Measurements from ENCODE around the gene MIAT. TPM values are rescaled to one million over a fixed set of nuclear protein-coding genes. Genes with fewer than 3 reads are reported as not detected.
"Not testable (repeated sequence)": the region's sequence is repeated elsewhere in the genome, so short reads cannot be mapped to it uniquely, and the experiment has no call there.

Gene MIAT
- total RNA-seq, 8 experiments from 2014 or later: 2.3 to 200 (median 90.9) TPM

- in situ Hi-C loops (cut with MboI; ENCODE audit: low pct_unique_long_range_greater_than_20kb in 2 of 9, low sequenced_read_pairs in 9 of 9, unreplicated experiment in 9 of 9): no loop called here
- ATAC-seq (replicated peaks in 6 of 8): no peak
- Histone ChIP-seq H3K4me3 (no peak overlapping the region), H3K4me1 (replicated peaks in 1 of 2) (peaks cover 0 to 10% of the 10 kb centered on the region in 2 donors), H3K27ac (no peak overlapping the region)
- WGBS, 10 experiments: 65 to 100% (median 91%) methylated on average over 2 to 3 of the region's 3 CpGs; no CpG with 5 or more reads in 5 of the 10 experiments
Observed at GRCh38 chr22:26692215-26692614, 34.8 kb downstream of the MIAT start.

GRCh38 chr22:26697151-26697550 lies 39.8 kb downstream of the MIAT start:
- no peak overlapping the region for H3K27ac ChIP-seq
- 43 to 100% (median 90%) methylated on average over 1 to 2 of the region's 2 CpGs; no CpG with 5 or more reads in 4 of the 10 experiments for WGBS, 10 experiments
- H3K4me3 ChIP-seq: no peak overlapping the region
- in situ Hi-C loops (cut with MboI; ENCODE audit: low pct_unique_long_range_greater_than_20kb in 2 of 9, low sequenced_read_pairs in 9 of 9, unreplicated experiment in 9 of 9): no loop called here
- H3K4me1 ChIP-seq (replicated peaks in 1 of 2): no peaks in the 10 kb centered on the region
- no peak for ATAC-seq (replicated peaks in 6 of 8)

GRCh38 chr22:26700462-26700861 lies 43.1 kb downstream of the MIAT start:
- Histone ChIP-seq H3K4me3 (no peak overlapping the region), H3K27ac (no peak overlapping the region), H3K4me1 (replicated peaks in 1 of 2) (no peaks in the 10 kb centered on the region)
- in situ Hi-C loops (cut with MboI; ENCODE audit: low pct_unique_long_range_greater_than_20kb in 2 of 9, low sequenced_read_pairs in 9 of 9, unreplicated experiment in 9 of 9): no loop called here
- ATAC-seq (replicated peaks in 6 of 8): no peak

GRCh38 chr22:26700886-26701285 lies 43.5 kb downstream of the MIAT start:
- Histone ChIP-seq H3K27ac (no peak overlapping the region), H3K4me1 (replicated peaks in 1 of 2) (no peaks in the 10 kb centered on the region), H3K4me3 (no peak overlapping the region)
- 63 to 100% (median 95%) methylated on average over 1 to 4 of the region's 4 CpGs; no CpG with 5 or more reads in 2 of the 10 experiments for WGBS, 10 experiments
- in situ Hi-C loops (cut with MboI; ENCODE audit: low pct_unique_long_range_greater_than_20kb in 2 of 9, low sequenced_read_pairs in 9 of 9, unreplicated experiment in 9 of 9): no loop called here
- no peak for ATAC-seq (replicated peaks in 6 of 8)

- in situ Hi-C loops (cut with MboI; ENCODE audit: low pct_unique_long_range_greater_than_20kb in 2 of 9, low sequenced_read_pairs in 9 of 9, unreplicated experiment in 9 of 9): no loop called here
- no peak overlapping the region for H3K27ac ChIP-seq
- H3K4me1 ChIP-seq (replicated peaks in 1 of 2): no peaks in the 10 kb centered on the region
- WGBS, 10 experiments: 33 to 100% (median 88%) methylated on average over 1 of the region's 1 CpG; no CpG with 5 or more reads in 4 of the 10 experiments
- ATAC-seq (replicated peaks in 6 of 8): no peak
- H3K4me3 ChIP-seq: no peak overlapping the region
Observed at GRCh38 chr22:26701323-26701722, 43.9 kb downstream of the MIAT start.

GRCh38 chr22:26702906-26703830 lies 45.8 kb downstream of the MIAT start:
- 40 to 100% (median 83%) methylated on average over 1 to 6 of the region's 6 CpGs; no CpG with 5 or more reads in 1 of the 10 experiments for WGBS, 10 experiments
- no peak overlapping the region for H3K27ac ChIP-seq
- no peaks in the 10 kb centered on the region for H3K4me1 ChIP-seq (replicated peaks in 1 of 2)
- ATAC-seq (replicated peaks in 6 of 8): peak in 3 of 8 experiments; percentile 30 to 66 (median 48)
- no peak overlapping the region for H3K4me3 ChIP-seq
- in situ Hi-C loops (cut with MboI; ENCODE audit: low pct_unique_long_range_greater_than_20kb in 2 of 9, low sequenced_read_pairs in 9 of 9, unreplicated experiment in 9 of 9): no loop called here

GRCh38 chr22:26705379-26705778 lies 48.0 kb downstream of the MIAT start:
- in situ Hi-C loops (cut with MboI; ENCODE audit: low pct_unique_long_range_greater_than_20kb in 2 of 9, low sequenced_read_pairs in 9 of 9, unreplicated experiment in 9 of 9); H3K27ac ChIP-seq; ATAC-seq (replicated peaks in 6 of 8); H3K4me1 ChIP-seq (replicated peaks in 1 of 2); H3K4me3 ChIP-seq: not testable (repeated sequence)
- 14 to 100% (median 68%) methylated on average over 2 to 4 of the region's 4 CpGs; no CpG with 5 or more reads in 1 of the 10 experiments for WGBS, 10 experiments

GRCh38 chr22:26707090-26707489 lies 49.7 kb downstream of the MIAT start:
- Histone ChIP-seq H3K27ac (no peak overlapping the region), H3K4me1 (replicated peaks in 1 of 2) (no peaks in the 10 kb centered on the region), H3K4me3 (no peak overlapping the region)
- WGBS, 10 experiments: 69 to 100% (median 94%) methylated on average over 2 of the region's 2 CpGs; no CpG with 5 or more reads in 5 of the 10 experiments
- ATAC-seq (replicated peaks in 6 of 8): no peak
- in situ Hi-C loops (cut with MboI; ENCODE audit: low pct_unique_long_range_greater_than_20kb in 2 of 9, low sequenced_read_pairs in 9 of 9, unreplicated experiment in 9 of 9): no loop called here

GRCh38 chr22:26707581-26707980 lies 50.2 kb downstream of the MIAT start:
- Histone ChIP-seq H3K27ac (no peak overlapping the region), H3K4me3 (no peak overlapping the region), H3K4me1 (replicated peaks in 1 of 2) (no peaks in the 10 kb centered on the region)
- WGBS, 10 experiments: 13 to 100% (median 80%) methylated on average over 1 to 2 of the region's 2 CpGs; no CpG with 5 or more reads in 2 of the 10 experiments
- in situ Hi-C loops (cut with MboI; ENCODE audit: low pct_unique_long_range_greater_than_20kb in 2 of 9, low sequenced_read_pairs in 9 of 9, unreplicated experiment in 9 of 9): no loop called here
- no peak for ATAC-seq (replicated peaks in 6 of 8)

GRCh38 chr22:26708256-26709009 lies 51.0 kb downstream of the MIAT start:
- no peak overlapping the region for H3K27ac ChIP-seq
- 17 to 100% (median 68%) methylated on average over 1 to 7 of the region's 7 CpGs for WGBS, 10 experiments
- H3K4me3 ChIP-seq: no peak overlapping the region
- no peaks in the 10 kb centered on the region for H3K4me1 ChIP-seq (replicated peaks in 1 of 2)
- ATAC-seq (replicated peaks in 6 of 8): peak in 2 of 8 experiments; percentile 34 to 47
- in situ Hi-C loops (cut with MboI; ENCODE audit: low pct_unique_long_range_greater_than_20kb in 2 of 9, low sequenced_read_pairs in 9 of 9, unreplicated experiment in 9 of 9): no loop called here

- WGBS, 10 experiments: 0 to 100% (median 96%) methylated on average over 1 to 3 of the region's 3 CpGs; no CpG with 5 or more reads in 1 of the 10 experiments
- Histone ChIP-seq H3K4me1 (replicated peaks in 1 of 2) (no peaks in the 10 kb centered on the region), H3K4me3 (no peak overlapping the region), H3K27ac (no peak overlapping the region)
- in situ Hi-C loops (cut with MboI; ENCODE audit: low pct_unique_long_range_greater_than_20kb in 2 of 9, low sequenced_read_pairs in 9 of 9, unreplicated experiment in 9 of 9): no loop called here
- ATAC-seq (replicated peaks in 6 of 8): peak in 2 of 8 experiments; percentile 48 to 54
Observed at GRCh38 chr22:26709617-26710390, 52.4 kb downstream of the MIAT start.

GRCh38 chr22:26711205-26711963 lies 54.0 kb downstream of the MIAT start:
- Histone ChIP-seq H3K4me3 (no peak overlapping the region), H3K27ac (no peak overlapping the region), H3K4me1 (replicated peaks in 1 of 2) (no peaks in the 10 kb centered on the region)
- 48 to 88% (median 59%) methylated on average over 1 to 3 of the region's 4 CpGs; no CpG with 5 or more reads in 3 of the 10 experiments for WGBS, 10 experiments
- in situ Hi-C loops (cut with MboI; ENCODE audit: low pct_unique_long_range_greater_than_20kb in 2 of 9, low sequenced_read_pairs in 9 of 9, unreplicated experiment in 9 of 9): no loop called here
- ATAC-seq (replicated peaks in 6 of 8): no peak
